Duodenal mucosa (tissue), 2 donors: ENCODE measurements around the gene ALKBH3.
A peak's percentile ranks its signal among the peaks of the same experiment; 100 is the strongest.

Source experiments
- H3K27ac ChIP-seq: one replicate; pipeline ENCODE4 v1.7.0; 2013; ENCODE audit warnings: low read depth, low read length
- H3K27me3 ChIP-seq, 2 donors: one replicate each; pipeline ENCODE4 v1.7.0; 2013; ENCODE audit warnings: low read length in 2 of 2, control low read depth in 1 of 2; ENCODE audit not compliant: insufficient read depth in 2 of 2, control insufficient read depth in 1 of 2
- H3K36me3 ChIP-seq, 2 donors: one replicate each; pipeline ENCODE4 v1.7.0; 2013; ENCODE audit warnings: low read length in 2 of 2, control low read depth in 1 of 2; ENCODE audit not compliant: insufficient read depth in 2 of 2, control insufficient read depth in 1 of 2
- H3K4me1 ChIP-seq, 2 donors: one replicate each; pipeline ENCODE4 v1.7.0; 2013; ENCODE audit warnings: low read length in 2 of 2, control low read depth in 1 of 2; ENCODE audit not compliant: insufficient read depth in 2 of 2, control insufficient read depth in 1 of 2
- H3K4me3 ChIP-seq, 2 donors: one replicate each; pipeline ENCODE4 v1.7.0; 2013; ENCODE audit warnings: low read length in 2 of 2, low read depth in 1 of 2
- H3K9ac ChIP-seq, 2 donors: one replicate each; pipeline ENCODE4 v1.7.0; 2013; ENCODE audit warnings: low read length in 2 of 2, low read depth in 1 of 2
- H3K9me3 ChIP-seq, 2 donors: one replicate each; pipeline ENCODE4 v1.7.0; 2013; ENCODE audit warnings: low read length in 2 of 2, control low read depth in 1 of 2; ENCODE audit not compliant: control insufficient read depth in 1 of 2

Gene ALKBH3

GRCh38 chr11:43880640-43881159, at the start of gene ALKBH3:
Gene ALKBH3 (plus strand): TSS chr11:43880831. CDS start chr11:43882653, 1,822 bp downstream.
- Histone ChIP-seq H3K36me3 (peaks cover 9 to 28% of the 10 kb centered on the region in 2 donors), H3K27ac (no peak within 1 kb of the TSS)

GRCh38 chr11:43830928-43831440, 49.6 kb upstream of the ALKBH3 start:
- Histone ChIP-seq H3K27ac (no peak overlapping the region), H3K36me3 (peaks cover 3 to 5% of the 10 kb centered on the region in 2 donors), H3K9ac (no peak overlapping the region), H3K4me1 (no peaks in the 10 kb centered on the region), H3K27me3 (no peaks in the 10 kb centered on the region), H3K4me3 (no peak overlapping the region), H3K9me3 (no peaks in the 10 kb centered on the region)

More at GRCh38 chr11:43880640-43881159, at the start of gene ALKBH3:
- Histone ChIP-seq H3K9ac (peak within 1 kb of the TSS; percentile 69 to 77), H3K9me3 (no peaks in the 10 kb centered on the region), H3K4me1 (peaks cover 18% of the 10 kb centered on the region in 2 donors), H3K4me3 (peak within 1 kb of the TSS; percentile 97 to 98), H3K27me3 (peaks cover 4 to 15% of the 10 kb centered on the region in 2 donors)

GRCh38 chr11:43832536-43832935, 48.1 kb upstream of the ALKBH3 start:
- Histone ChIP-seq H3K4me3 (no peak overlapping the region), H3K36me3 (peaks cover 3 to 5% of the 10 kb centered on the region in 2 donors), H3K9me3 (no peaks in the 10 kb centered on the region), H3K27me3 (no peaks in the 10 kb centered on the region), H3K4me1 (no peaks in the 10 kb centered on the region), H3K27ac (no peak overlapping the region), H3K9ac (no peak overlapping the region)

- H3K36me3 ChIP-seq: peaks cover 6 to 7% of the 10 kb centered on the region in 2 donors
- H3K4me1 ChIP-seq: no peaks in the 10 kb centered on the region
- H3K9ac ChIP-seq: no peak overlapping the region
- no peak overlapping the region for H3K4me3 ChIP-seq
- no peaks in the 10 kb centered on the region for H3K27me3 ChIP-seq
- H3K9me3 ChIP-seq: no peaks in the 10 kb centered on the region
- no peak overlapping the region for H3K27ac ChIP-seq
These were observed 47.0 kb upstream of the ALKBH3 start for GRCh38 chr11:43833657-43834073.

- Histone ChIP-seq H3K9me3 (no peaks in the 10 kb centered on the region), H3K36me3 (peaks cover 7 to 9% of the 10 kb centered on the region in 2 donors), H3K27ac (no peak overlapping the region), H3K9ac (no peak overlapping the region), H3K27me3 (no peaks in the 10 kb centered on the region), H3K4me3 (no peak overlapping the region), H3K4me1 (no peaks in the 10 kb centered on the region)
These were observed 46.3 kb upstream of the ALKBH3 start for GRCh38 chr11:43834286-43834685.

- Histone ChIP-seq H3K9me3 (no peaks in the 10 kb centered on the region), H3K36me3 (peaks cover 7 to 13% of the 10 kb centered on the region in 2 donors), H3K9ac (no peak overlapping the region), H3K4me1 (no peaks in the 10 kb centered on the region), H3K27ac (peak overlapping the region; percentile 22), H3K27me3 (no peaks in the 10 kb centered on the region), H3K4me3 (no peak overlapping the region)
These were observed 45.5 kb upstream of the ALKBH3 start for GRCh38 chr11:43835104-43835503.

- H3K9me3 ChIP-seq: no peaks in the 10 kb centered on the region
- peaks cover 14 to 27% of the 10 kb centered on the region in 2 donors for H3K36me3 ChIP-seq
- no peak overlapping the region for H3K4me3 ChIP-seq
- no peak overlapping the region for H3K27ac ChIP-seq
- H3K9ac ChIP-seq: no peak overlapping the region
- H3K4me1 ChIP-seq: no peaks in the 10 kb centered on the region
- no peaks in the 10 kb centered on the region for H3K27me3 ChIP-seq
These were observed 42.8 kb upstream of the ALKBH3 start for GRCh38 chr11:43837879-43838278.

GRCh38 chr11:43842021-43842420, 38.6 kb upstream of the ALKBH3 start:
- H3K9ac ChIP-seq: no peak overlapping the region
- H3K27me3 ChIP-seq: no peaks in the 10 kb centered on the region
- H3K36me3 ChIP-seq: peaks cover 14 to 31% of the 10 kb centered on the region in 2 donors
- no peaks in the 10 kb centered on the region for H3K4me1 ChIP-seq
- H3K4me3 ChIP-seq: no peak overlapping the region
- H3K27ac ChIP-seq: no peak overlapping the region
- no peaks in the 10 kb centered on the region for H3K9me3 ChIP-seq

GRCh38 chr11:43845816-43846215, 34.8 kb upstream of the ALKBH3 start:
- Histone ChIP-seq H3K9me3 (no peaks in the 10 kb centered on the region), H3K36me3 (peaks cover 11 to 17% of the 10 kb centered on the region in 2 donors), H3K4me1 (no peaks in the 10 kb centered on the region), H3K27ac (no peak overlapping the region), H3K9ac (no peak overlapping the region), H3K27me3 (no peaks in the 10 kb centered on the region), H3K4me3 (no peak overlapping the region)

GRCh38 chr11:43852057-43852636, 28.5 kb upstream of the ALKBH3 start:
- Histone ChIP-seq H3K36me3 (peaks cover 0 to 20% of the 10 kb centered on the region in 2 donors), H3K27ac (no peak overlapping the region), H3K9me3 (no peaks in the 10 kb centered on the region), H3K9ac (no peak overlapping the region), H3K4me1 (no peaks in the 10 kb centered on the region), H3K4me3 (no peak overlapping the region), H3K27me3 (no peaks in the 10 kb centered on the region)
